MM.1S (cell line): Measurements from ENCODE around the gene ERG.

Experiments used
- DNase-seq: peaks from one replicate; pipeline ENCODE4 v3.0.0-alpha.2; 2015
- H2AFZ ChIP-seq: fragments of 300-600 bp; sonication (generic); 2 replicates; pipeline ENCODE4 v1.6.0; 2016; ENCODE audit warnings: antibody characterized with exemption, low read length
- H3F3A ChIP-seq: fragments of 300-600 bp; sonication (generic); 2 replicates; pipeline ENCODE4 v1.6.1; 2016; ENCODE audit warnings: mild to moderate bottlenecking, antibody characterized with exemption, low read length, moderate library complexity, mixed read lengths; ENCODE audit not compliant: insufficient read depth
- H3K27ac ChIP-seq: fragments of 300-600 bp; sonication (generic); 2 replicates; pipeline ENCODE4 v1.5.1; 2016; ENCODE audit warnings: mild to moderate bottlenecking, low read length
- H3K27me3 ChIP-seq: fragments of 300-600 bp; sonication (generic); replicated peaks from 2 replicates; pipeline ENCODE4 v1.6.0; 2016; ENCODE audit warnings: low read length; ENCODE audit not compliant: insufficient read depth
- H3K36me3 ChIP-seq: fragments of 300-600 bp; sonication (generic); replicated peaks from 2 replicates; pipeline ENCODE4 v1.6.1; 2016; ENCODE audit warnings: mild to moderate bottlenecking, low read length, mixed read lengths; ENCODE audit not compliant: insufficient read depth
- H3K4me1 ChIP-seq: fragments of 300-600 bp; sonication (generic); 2 replicates; pipeline ENCODE4 v1.6.1; 2016; ENCODE audit warnings: low read length, mixed read lengths
- H3K4me2 ChIP-seq: fragments of 300-600 bp; sonication (generic); 2 replicates; pipeline ENCODE4 v1.6.0; 2016; ENCODE audit warnings: low read depth, low read length
- H3K4me3 ChIP-seq: fragments of 300-600 bp; sonication (generic); 2 replicates; pipeline ENCODE4 v1.5.1; 2016; ENCODE audit warnings: low read length, mixed read lengths
- H3K79me2 ChIP-seq: fragments of 300-600 bp; sonication (generic); 2 replicates; pipeline ENCODE4 v1.6.1; 2016; ENCODE audit warnings: mixed run types, low read length, mixed read lengths
- H3K9ac ChIP-seq: fragments of 300-600 bp; sonication (generic); 2 replicates; pipeline ENCODE4 v1.6.1; 2016; ENCODE audit warnings: low read length, mixed read lengths
- H3K9me2 ChIP-seq: fragments of 300-600 bp; sonication (generic); replicated peaks from 2 replicates; pipeline ENCODE4 v1.6.1; 2016; ENCODE audit warnings: mild to moderate bottlenecking, low read length, mixed read lengths; ENCODE audit not compliant: insufficient read depth
- H3K9me3 ChIP-seq: fragments of 300-600 bp; sonication (generic); replicated peaks from 2 replicates; pipeline ENCODE4 v1.6.1; 2016; ENCODE audit warnings: mild to moderate bottlenecking, low read length, mixed read lengths; ENCODE audit not compliant: insufficient read depth
- H4K20me1 ChIP-seq: fragments of 300-600 bp; sonication (generic); 2 replicates; pipeline ENCODE4 v1.6.1; 2016; ENCODE audit warnings: mild to moderate bottlenecking, low read length, moderate library complexity, mixed read lengths; ENCODE audit not compliant: insufficient read depth
- CTCF ChIP-seq: fragments of 300-600 bp; sonication (generic); IDR thresholded peaks from 2 replicates; pipeline ENCODE4 v1.5.1; 2016; ENCODE audit warnings: antibody characterized with exemption, low read length, mixed read lengths
- EZH2 ChIP-seq: fragments of 300-600 bp; sonication (generic); optimal IDR thresholded peaks from 2 replicates; pipeline ENCODE3; 2017; ENCODE audit warnings: low read depth, mild to moderate bottlenecking, antibody characterized with exemption, low read length, mixed read lengths
- EZH2phosphoT487 ChIP-seq: fragments of 300-600 bp; sonication (generic); IDR thresholded peaks from 2 replicates; pipeline ENCODE4 v1.6.1; 2018; ENCODE audit warnings: antibody characterized with exemption, low read length

The ERG gene

GRCh38 chr21:38392661-38393060 lies 105.6 kb downstream of the ERG start:
- Histone ChIP-seq H3K4me1 (no peaks in the 10 kb centered on the region), H3K27ac (no peak overlapping the region)
- TF ChIP-seq EZH2 (no peak), EZH2phosphoT487 (no peak), CTCF (no peak)

GRCh38 chr21:38389896-38390295 lies 108.4 kb downstream of the ERG start:
- no peaks in the 10 kb centered on the region for H3F3A ChIP-seq
- no peak overlapping the region for H3K4me3 ChIP-seq
- H3K27ac ChIP-seq = no peak overlapping the region
- H3K9me2 ChIP-seq = no peaks in the 10 kb centered on the region
- no peak for DNase-seq
- no peaks in the 10 kb centered on the region for H3K36me3 ChIP-seq
- no peaks in the 10 kb centered on the region for H3K4me1 ChIP-seq
- no peaks in the 10 kb centered on the region for H3K79me2 ChIP-seq
- H4K20me1 ChIP-seq = no peaks in the 10 kb centered on the region
- no peak overlapping the region for H3K9ac ChIP-seq
- no peak overlapping the region for H3K4me2 ChIP-seq
- no peak overlapping the region for H2AFZ ChIP-seq
- H3K9me3 ChIP-seq = no peaks in the 10 kb centered on the region
- H3K27me3 ChIP-seq = no peaks in the 10 kb centered on the region
- TF ChIP-seq CTCF = no peak

More at GRCh38 chr21:38392661-38393060, 105.6 kb downstream of the ERG start:
- H4K20me1 ChIP-seq = no peaks in the 10 kb centered on the region
- H3K4me2 ChIP-seq = no peak overlapping the region
- no peaks in the 10 kb centered on the region for H3F3A ChIP-seq
- H3K79me2 ChIP-seq = no peaks in the 10 kb centered on the region
- no peaks in the 10 kb centered on the region for H3K27me3 ChIP-seq
- H3K9ac ChIP-seq = no peak overlapping the region
- H2AFZ ChIP-seq = no peak overlapping the region
- no peaks in the 10 kb centered on the region for H3K36me3 ChIP-seq
- no peak overlapping the region for H3K4me3 ChIP-seq
- no peaks in the 10 kb centered on the region for H3K9me2 ChIP-seq
- DNase-seq = no peak
- H3K9me3 ChIP-seq = no peaks in the 10 kb centered on the region

GRCh38 chr21:38389354-38389676 lies 109.0 kb downstream of the ERG start:
- TF ChIP-seq EZH2phosphoT487 (no peak), CTCF (no peak), EZH2 (no peak)
- DNase-seq = no peak
- Histone ChIP-seq H4K20me1 (no peaks in the 10 kb centered on the region), H3K4me1 (no peaks in the 10 kb centered on the region), H3K4me2 (no peak overlapping the region), H2AFZ (no peak overlapping the region), H3K9ac (no peak overlapping the region), H3K27ac (no peak overlapping the region), H3K4me3 (no peak overlapping the region), H3K9me2 (no peaks in the 10 kb centered on the region), H3K27me3 (no peaks in the 10 kb centered on the region), H3K9me3 (no peaks in the 10 kb centered on the region), H3K79me2 (no peaks in the 10 kb centered on the region), H3F3A (no peaks in the 10 kb centered on the region), H3K36me3 (no peaks in the 10 kb centered on the region)
